ENCODE data around the gene INPP5A. TPM values are rescaled to one million over a fixed set of nuclear protein-coding genes. Genes with fewer than 3 reads are reported as not detected.

Gene INPP5A
- total RNA-seq, 1 experiment from 2014 or later, result 16.6 TPM

- TF ChIP-seq, protein P1, sequence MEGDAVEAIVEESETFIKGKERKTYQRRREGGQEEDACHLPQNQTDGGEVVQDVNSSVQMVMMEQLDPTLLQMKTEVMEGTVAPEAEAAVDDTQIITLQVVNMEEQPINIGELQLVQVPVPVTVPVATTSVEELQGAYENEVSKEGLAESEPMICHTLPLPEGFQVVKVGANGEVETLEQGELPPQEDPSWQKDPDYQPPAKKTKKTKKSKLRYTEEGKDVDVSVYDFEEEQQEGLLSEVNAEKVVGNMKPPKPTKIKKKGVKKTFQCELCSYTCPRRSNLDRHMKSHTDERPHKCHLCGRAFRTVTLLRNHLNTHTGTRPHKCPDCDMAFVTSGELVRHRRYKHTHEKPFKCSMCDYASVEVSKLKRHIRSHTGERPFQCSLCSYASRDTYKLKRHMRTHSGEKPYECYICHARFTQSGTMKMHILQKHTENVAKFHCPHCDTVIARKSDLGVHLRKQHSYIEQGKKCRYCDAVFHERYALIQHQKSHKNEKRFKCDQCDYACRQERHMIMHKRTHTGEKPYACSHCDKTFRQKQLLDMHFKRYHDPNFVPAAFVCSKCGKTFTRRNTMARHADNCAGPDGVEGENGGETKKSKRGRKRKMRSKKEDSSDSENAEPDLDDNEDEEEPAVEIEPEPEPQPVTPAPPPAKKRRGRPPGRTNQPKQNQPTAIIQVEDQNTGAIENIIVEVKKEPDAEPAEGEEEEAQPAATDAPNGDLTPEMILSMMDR (IDR thresholded peaks at IDR 0.05; ENCODE audit: unreplicated experiment), result no peak
- H3K4me3 Mint-ChIP-seq (ENCODE audit: low read depth, unreplicated experiment), result no peak overlapping the region
- DNase-seq, result no peak
- H3K4me1 Mint-ChIP-seq (ENCODE audit: low read depth, unreplicated experiment), result no peaks in the 10 kb centered on the region
- H3K36me3 Mint-ChIP-seq (ENCODE audit: insufficient read depth, unreplicated experiment), result peaks cover 4% of the 10 kb centered on the region
- CTCF ChIA-PET, result no interaction called here
- H3K27ac Mint-ChIP-seq (ENCODE audit: unreplicated experiment), result no peak overlapping the region
- BruUV-seq (replicated peaks), result no TSS peak
- intact Hi-C loops (cut with micrococcal nuclease; ENCODE audit: unreplicated experiment), result no loop called here
- no peaks in the 10 kb centered on the region for H3K9me3 Mint-ChIP-seq (ENCODE audit: low read depth, unreplicated experiment)
- H3K27me3 Mint-ChIP-seq (ENCODE audit: unreplicated experiment), result no peaks in the 10 kb centered on the region
Observed at GRCh38 chr10:132612571-132613504, 75.3 kb downstream of the INPP5A start.

DNA sequence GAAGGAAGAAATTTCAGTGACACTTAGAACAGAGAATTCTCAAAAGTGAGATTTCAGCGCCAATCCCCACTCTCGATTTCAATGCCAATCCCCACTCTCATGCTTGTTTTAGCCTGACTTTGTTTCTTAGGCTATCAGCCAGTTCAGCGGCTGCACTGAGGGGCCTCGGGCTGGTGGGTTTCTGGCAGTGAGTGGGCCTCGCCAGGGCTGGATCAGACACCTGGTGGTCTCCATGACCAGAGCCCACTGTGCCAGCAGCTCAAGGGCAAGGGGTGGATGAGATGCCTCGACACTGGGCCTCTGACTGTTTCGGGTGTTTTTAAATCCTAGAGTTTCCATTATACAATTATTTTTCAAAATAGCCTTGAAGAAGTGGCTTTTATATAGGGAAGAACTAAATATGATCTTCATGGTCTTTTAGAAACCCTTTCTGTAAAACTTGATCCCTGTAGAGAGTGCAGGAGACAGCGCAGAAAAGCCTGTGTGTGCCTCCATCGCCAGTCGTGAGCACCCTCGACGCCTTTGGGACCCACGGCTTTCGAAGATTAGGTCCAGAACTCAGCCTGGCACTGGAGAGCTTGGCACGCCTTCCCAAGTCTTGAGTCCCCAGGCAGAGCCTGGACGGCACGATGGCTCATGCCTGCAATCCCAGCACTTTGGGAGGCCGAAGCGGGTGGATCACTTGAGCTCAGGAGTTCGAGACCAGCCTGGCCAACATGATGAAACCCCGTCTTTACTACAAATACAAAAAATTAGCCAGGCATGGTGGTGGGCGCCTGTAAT, 76.2 kb downstream of the INPP5A start:
- CTCF ChIA-PET, result no interaction called here
- Mint-ChIP-seq H3K4me1 (ENCODE audit: low read depth, unreplicated experiment) (no peaks in the 10 kb centered on the region), H3K4me3 (ENCODE audit: low read depth, unreplicated experiment) (no peak overlapping the region), H3K27me3 (ENCODE audit: unreplicated experiment) (no peaks in the 10 kb centered on the region), H3K36me3 (ENCODE audit: insufficient read depth, unreplicated experiment) (no peaks in the 10 kb centered on the region), H3K9me3 (ENCODE audit: low read depth, unreplicated experiment) (no peaks in the 10 kb centered on the region), H3K27ac (ENCODE audit: unreplicated experiment) (no peak overlapping the region)
- intact Hi-C loops (cut with micrococcal nuclease; ENCODE audit: unreplicated experiment), result no loop called here
- TF ChIP-seq, protein P1 (IDR thresholded peaks at IDR 0.05; ENCODE audit: unreplicated experiment), result no peak
- BruUV-seq (replicated peaks), result no TSS peak
- no peak for DNase-seq

- H3K4me3 Mint-ChIP-seq (ENCODE audit: low read depth, unreplicated experiment), result no peak overlapping the region
- intact Hi-C loops (cut with micrococcal nuclease; ENCODE audit: unreplicated experiment), result no loop called here
- H3K27me3 Mint-ChIP-seq (ENCODE audit: unreplicated experiment), result no peaks in the 10 kb centered on the region
- H3K4me1 Mint-ChIP-seq (ENCODE audit: low read depth, unreplicated experiment), result no peaks in the 10 kb centered on the region
- DNase-seq, result no peak
- no TSS peak for BruUV-seq (replicated peaks)
- no peak overlapping the region for H3K27ac Mint-ChIP-seq (ENCODE audit: unreplicated experiment)
- TF ChIP-seq, protein P1 (IDR thresholded peaks at IDR 0.05; ENCODE audit: unreplicated experiment), result no peak
- CTCF ChIA-PET, result no interaction called here
- no peaks in the 10 kb centered on the region for H3K36me3 Mint-ChIP-seq (ENCODE audit: insufficient read depth, unreplicated experiment)
- H3K9me3 Mint-ChIP-seq (ENCODE audit: low read depth, unreplicated experiment), result no peaks in the 10 kb centered on the region
Observed at GRCh38 chr10:132614431-132615340, 77.1 kb downstream of the INPP5A start.

All from Calu3 (cell line).